ENCODE results near the gene SDK1.

DNA sequence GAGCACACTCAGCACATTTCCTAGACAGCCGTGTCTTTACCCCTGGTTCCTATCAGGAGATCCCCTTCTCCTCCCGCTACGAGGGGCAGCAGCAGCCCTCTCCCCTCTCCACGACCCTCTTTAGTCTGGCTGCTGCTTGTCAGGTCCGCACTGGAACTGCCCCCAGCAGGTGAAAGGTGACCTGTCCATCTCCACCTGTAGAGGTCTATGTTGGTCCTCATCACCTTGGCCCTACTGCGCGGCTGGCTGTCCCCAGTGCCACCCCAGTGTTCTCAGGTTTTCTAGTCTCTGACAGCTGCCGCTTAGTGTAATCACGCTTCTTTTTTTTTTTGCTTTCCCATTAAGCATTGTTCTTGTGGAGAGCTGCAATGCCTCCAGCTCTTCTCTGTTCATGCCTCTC lies 545.7 kb downstream of the SDK1 start:
- TF ChIP-seq, protein P1, sequence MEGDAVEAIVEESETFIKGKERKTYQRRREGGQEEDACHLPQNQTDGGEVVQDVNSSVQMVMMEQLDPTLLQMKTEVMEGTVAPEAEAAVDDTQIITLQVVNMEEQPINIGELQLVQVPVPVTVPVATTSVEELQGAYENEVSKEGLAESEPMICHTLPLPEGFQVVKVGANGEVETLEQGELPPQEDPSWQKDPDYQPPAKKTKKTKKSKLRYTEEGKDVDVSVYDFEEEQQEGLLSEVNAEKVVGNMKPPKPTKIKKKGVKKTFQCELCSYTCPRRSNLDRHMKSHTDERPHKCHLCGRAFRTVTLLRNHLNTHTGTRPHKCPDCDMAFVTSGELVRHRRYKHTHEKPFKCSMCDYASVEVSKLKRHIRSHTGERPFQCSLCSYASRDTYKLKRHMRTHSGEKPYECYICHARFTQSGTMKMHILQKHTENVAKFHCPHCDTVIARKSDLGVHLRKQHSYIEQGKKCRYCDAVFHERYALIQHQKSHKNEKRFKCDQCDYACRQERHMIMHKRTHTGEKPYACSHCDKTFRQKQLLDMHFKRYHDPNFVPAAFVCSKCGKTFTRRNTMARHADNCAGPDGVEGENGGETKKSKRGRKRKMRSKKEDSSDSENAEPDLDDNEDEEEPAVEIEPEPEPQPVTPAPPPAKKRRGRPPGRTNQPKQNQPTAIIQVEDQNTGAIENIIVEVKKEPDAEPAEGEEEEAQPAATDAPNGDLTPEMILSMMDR (IDR thresholded peaks at IDR 0.05; ENCODE audit: low read depth, low read length), result no peak
- TF ChIP-seq POLR2A (IDR thresholded peaks at IDR 0.05; ENCODE audit: extremely low read depth, insufficient read length), result no peak
- TF ChIP-seq, protein P2, sequence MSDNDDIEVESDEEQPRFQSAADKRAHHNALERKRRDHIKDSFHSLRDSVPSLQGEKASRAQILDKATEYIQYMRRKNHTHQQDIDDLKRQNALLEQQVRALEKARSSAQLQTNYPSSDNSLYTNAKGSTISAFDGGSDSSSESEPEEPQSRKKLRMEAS (IDR thresholded peaks at IDR 0.05; ENCODE audit: low read depth, low read length), result no peak
- no peak for TF ChIP-seq MYC (IDR thresholded peaks at IDR 0.05; ENCODE audit: low read depth, low read length)

All from NB4 (cell line).